ENCODE data around the gene TNFAIP2.

DNA sequence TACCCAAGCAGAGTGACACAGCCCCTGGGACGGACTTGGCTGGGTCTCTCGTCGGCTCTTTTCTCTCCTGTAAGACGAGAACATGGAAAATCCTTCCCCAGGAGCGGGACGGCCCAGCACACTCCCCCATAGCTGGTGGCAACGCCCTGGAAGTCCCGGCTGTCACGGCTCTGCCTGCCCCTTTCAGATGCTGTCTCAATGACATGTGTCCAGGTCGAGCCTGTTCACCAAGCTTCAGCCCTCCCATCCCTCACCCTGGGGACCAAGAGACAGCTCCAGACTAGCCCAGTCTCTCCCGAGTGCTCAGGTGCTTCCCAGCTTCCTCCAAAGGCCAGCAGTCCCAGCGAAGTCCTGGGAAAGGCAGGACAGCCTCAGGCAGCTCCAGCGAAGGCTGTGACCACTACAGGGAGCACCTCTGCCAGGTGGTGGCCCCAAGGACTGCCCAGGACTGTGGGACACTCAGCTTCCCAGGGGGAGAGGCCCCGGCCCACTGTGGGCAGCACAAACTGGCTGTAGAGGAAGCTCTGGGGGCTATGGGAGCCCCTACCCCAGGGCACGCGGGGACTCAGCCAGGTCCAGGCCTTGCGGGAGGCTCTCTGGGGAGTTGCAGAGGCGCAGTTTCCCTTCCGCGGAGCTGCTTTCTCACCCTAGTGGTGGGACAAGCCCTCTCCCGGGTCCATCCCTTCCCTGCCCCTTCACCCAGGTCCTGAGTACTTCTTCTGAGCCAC lies 33.6 kb downstream of the TNFAIP2 start:
- TF ChIP-seq CTCF (IDR thresholded peaks at IDR 0.05; ENCODE audit: low read depth, low read length, missing input control), result no peak
- no peak for TF ChIP-seq SP1 (IDR thresholded peaks at IDR 0.05)
- TF ChIP-seq GABPA (IDR thresholded peaks at IDR 0.05 in 1 of 2, conservative IDR thresholded peaks at IDR 0.05 in 1 of 2), result no peak
- TF ChIP-seq MAX (IDR thresholded peaks at IDR 0.05), result no peak
- no peak for TF ChIP-seq RAD21 (IDR thresholded peaks at IDR 0.05)
- TF ChIP-seq JUND (IDR thresholded peaks at IDR 0.05), result no peak
- TF ChIP-seq YY1 (IDR thresholded peaks at IDR 0.05), result no peak
- no peak for TF ChIP-seq HNF4G (IDR thresholded peaks at IDR 0.05)
- TF ChIP-seq, protein P1, sequence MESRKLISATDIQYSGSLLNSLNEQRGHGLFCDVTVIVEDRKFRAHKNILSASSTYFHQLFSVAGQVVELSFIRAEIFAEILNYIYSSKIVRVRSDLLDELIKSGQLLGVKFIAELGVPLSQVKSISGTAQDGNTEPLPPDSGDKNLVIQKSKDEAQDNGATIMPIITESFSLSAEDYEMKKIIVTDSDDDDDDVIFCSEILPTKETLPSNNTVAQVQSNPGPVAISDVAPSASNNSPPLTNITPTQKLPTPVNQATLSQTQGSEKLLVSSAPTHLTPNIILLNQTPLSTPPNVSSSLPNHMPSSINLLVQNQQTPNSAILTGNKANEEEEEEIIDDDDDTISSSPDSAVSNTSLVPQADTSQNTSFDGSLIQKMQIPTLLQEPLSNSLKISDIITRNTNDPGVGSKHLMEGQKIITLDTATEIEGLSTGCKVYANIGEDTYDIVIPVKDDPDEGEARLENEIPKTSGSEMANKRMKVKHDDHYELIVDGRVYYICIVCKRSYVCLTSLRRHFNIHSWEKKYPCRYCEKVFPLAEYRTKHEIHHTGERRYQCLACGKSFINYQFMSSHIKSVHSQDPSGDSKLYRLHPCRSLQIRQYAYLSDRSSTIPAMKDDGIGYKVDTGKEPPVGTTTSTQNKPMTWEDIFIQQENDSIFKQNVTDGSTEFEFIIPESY (IDR thresholded peaks at IDR 0.05), result no peak
- TF ChIP-seq, protein P2, sequence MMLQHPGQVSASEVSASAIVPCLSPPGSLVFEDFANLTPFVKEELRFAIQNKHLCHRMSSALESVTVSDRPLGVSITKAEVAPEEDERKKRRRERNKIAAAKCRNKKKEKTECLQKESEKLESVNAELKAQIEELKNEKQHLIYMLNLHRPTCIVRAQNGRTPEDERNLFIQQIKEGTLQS (IDR thresholded peaks at IDR 0.05), result no peak
- TF ChIP-seq RXRA (IDR thresholded peaks at IDR 0.05), result no peak

Data from liver (tissue), 3 donors.